ENCODE data around the gene CDH4.

DNA sequence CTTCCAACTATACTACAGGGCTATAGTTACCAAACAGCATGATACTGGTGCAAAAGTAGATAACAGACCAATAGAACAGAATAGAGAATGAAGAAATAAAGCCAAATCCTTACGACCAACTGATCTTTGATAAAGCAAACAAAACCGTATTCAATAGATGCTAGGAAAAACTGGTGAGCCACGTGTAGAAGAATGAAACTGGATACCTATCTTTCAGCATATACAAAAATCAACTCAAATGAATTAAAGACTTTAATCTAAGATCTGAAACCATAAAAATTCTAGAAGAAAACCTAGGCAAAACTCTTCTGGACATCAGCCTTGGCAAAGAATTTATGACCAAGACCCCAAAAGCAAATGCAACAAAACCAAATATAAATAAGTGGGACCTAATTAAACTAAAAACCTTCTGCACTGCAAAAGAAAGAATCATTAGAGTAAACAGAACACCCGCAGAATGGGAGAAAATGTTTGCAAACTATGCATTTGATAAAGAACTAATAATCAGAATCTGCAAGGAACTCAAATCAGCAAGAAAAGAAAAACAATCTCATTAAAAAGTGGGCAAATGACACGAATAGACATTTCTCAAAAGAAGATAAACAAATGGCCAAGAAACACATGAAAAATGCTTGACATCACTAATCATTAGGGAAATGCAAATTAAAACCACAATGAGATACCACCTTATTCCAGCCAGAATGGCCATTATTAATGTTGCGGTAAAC, 703.8 kb downstream of the CDH4 start:
- TF ChIP-seq, protein P1, sequence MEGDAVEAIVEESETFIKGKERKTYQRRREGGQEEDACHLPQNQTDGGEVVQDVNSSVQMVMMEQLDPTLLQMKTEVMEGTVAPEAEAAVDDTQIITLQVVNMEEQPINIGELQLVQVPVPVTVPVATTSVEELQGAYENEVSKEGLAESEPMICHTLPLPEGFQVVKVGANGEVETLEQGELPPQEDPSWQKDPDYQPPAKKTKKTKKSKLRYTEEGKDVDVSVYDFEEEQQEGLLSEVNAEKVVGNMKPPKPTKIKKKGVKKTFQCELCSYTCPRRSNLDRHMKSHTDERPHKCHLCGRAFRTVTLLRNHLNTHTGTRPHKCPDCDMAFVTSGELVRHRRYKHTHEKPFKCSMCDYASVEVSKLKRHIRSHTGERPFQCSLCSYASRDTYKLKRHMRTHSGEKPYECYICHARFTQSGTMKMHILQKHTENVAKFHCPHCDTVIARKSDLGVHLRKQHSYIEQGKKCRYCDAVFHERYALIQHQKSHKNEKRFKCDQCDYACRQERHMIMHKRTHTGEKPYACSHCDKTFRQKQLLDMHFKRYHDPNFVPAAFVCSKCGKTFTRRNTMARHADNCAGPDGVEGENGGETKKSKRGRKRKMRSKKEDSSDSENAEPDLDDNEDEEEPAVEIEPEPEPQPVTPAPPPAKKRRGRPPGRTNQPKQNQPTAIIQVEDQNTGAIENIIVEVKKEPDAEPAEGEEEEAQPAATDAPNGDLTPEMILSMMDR (IDR thresholded peaks at IDR 0.05; ENCODE audit: borderline replicate concordance, extremely low read depth, low read length, poor library complexity, severe bottlenecking), result no peak
- no peak for TF ChIP-seq EZH2 (IDR thresholded peaks at IDR 0.05; ENCODE audit: borderline replicate concordance, low read depth, low read length, severe bottlenecking)
